Stimulated activated CD8-positive, alpha-beta memory T cell treated with anti-CD3 and anti-CD28 coated beads, Interleukin-7, amount 100 ng/mL, for 1 hour (primary cell): ENCODE measurements around the gene NAT16.
"Not testable (repeated sequence)": the region's sequence is repeated elsewhere in the genome, so short reads cannot be mapped to it uniquely, and the experiment has no call there.

Source experiments
- DNase-seq, 2 donors: peaks; one replicate each; pipeline ENCODE4 v3.0.0-alpha.2; 2020; ENCODE audit warnings: low read depth in 2 of 2

Gene NAT16

DNA sequence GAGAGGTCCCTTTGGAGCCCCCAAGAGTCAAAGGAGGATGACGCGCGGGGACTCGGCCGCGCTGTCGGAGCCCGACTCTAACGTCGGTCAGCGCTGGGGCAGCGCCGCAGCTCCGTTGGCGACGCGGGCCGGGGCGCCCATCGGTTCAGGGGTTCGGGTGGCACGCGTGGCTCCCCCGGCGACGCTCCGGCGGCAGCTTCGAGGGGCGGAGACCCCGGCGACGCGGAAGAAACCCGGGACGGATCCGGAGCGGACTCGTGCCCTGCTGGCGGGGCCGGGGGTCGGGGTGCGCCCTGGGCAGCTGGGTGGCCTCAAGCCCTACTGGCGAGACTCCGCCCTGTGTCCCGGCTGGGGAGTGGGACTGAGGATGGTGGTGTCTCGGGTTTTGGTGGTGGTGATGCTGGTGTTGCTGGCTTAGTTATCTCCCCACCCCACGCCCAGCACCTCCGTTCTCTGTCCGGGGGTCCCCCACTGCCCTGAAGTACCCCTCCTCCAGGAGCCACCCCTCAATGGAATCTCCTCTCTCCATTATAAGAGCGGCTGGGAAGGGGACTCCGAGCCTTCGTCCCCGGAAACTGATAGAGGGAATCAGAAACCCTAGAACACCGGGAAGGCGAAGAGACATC lies at the start of gene NAT16:
TSS of gene NAT16 (minus strand) at position 164 of the 626 bp plus-strand sequence. CDS start 5,486 bp downstream, outside the sequence.
- no peak for DNase-seq

DNA sequence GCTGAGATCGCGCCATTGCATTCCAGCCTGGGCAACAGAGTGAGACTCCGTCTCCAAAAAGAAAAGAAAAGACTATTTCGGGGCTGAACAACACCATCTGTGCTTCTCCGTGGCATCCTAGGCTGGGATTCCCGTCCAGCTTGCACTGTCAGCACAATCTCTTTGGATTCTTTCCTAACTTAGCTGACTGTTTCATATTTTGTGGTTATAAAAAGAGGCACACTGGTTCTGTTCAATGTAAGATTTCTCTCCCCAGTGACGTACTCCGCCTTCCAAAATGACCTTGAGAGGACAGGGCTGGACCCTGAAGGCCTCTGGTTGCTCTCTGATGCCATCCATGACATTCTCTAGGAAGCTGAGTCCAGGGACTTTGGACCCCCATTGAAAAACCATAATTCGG lies 46.6 kb upstream of the NAT16 start:
- no peak for DNase-seq

DNA sequence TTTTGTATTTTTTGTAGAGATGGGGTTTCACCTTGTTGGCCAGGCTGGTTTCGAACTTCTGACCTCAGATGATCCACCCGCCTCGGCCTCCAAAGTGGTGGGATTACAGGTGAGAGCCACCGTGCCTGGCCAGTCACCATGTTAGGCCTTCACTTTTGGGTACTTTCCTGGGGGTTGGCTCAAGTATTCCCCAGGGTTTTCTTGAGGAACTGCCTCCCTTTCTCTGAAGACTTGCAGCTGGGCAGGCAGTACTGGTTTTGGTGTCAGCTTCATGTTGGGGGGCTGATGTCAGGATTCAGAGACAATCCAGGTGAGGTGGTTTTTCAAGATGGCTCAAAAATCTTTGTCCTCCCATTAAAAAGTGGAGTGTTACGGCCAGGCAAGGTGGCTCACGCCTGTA lies 45.6 kb upstream of the NAT16 start:
- no peak for DNase-seq

- DNase-seq, result no peak
Observed at GRCh38 chr7:101223528-101223927, 43.4 kb upstream of the NAT16 start.

DNA sequence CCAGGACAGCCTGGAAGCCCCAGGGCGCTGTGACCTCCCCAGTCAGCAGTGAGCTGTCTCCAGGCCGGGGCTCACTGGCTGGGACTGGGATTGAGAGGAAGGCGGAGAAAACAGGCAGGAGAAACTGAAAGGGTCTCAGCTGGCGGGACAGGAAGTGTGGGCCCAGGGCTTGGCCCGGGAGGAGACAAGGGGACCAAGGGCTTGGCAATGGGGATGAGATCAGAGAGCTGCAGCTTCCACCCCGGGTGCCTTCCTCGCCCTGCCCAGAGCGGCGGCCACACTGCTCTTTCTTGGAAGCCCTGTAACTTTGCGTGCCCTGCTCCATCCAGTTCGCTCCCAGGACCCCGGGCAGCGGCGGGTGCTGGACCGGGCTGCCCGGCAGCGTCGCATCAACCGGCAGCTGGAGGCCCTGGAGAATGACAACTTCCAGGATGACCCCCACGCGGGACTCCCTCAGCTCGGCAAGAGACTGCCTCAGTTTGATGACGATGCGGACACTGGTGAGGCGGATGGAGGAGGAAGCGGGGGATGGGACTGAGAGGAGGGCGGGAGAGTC lies 42.3 kb upstream of the NAT16 start:
- DNase-seq, result no peak

DNA sequence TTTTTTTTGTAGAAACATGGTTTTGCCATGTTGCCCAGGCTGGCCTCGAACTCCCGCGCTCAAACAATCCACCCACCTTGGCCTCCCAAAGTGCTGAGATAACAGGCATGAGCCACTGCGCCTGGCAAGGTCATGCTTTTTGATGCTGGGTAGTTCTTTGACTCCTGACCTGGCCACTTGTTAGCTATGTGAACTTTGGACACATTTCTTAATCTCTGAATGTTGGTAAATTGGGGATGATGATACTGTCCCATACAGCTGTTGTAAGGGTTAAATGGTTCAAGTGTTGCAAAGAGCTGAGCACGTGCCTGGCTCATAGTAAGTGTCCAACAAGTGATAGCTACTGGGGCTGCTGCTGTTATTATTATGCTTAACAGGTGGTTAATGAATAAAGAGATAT lies 40.2 kb upstream of the NAT16 start:
- no peak for DNase-seq

DNA sequence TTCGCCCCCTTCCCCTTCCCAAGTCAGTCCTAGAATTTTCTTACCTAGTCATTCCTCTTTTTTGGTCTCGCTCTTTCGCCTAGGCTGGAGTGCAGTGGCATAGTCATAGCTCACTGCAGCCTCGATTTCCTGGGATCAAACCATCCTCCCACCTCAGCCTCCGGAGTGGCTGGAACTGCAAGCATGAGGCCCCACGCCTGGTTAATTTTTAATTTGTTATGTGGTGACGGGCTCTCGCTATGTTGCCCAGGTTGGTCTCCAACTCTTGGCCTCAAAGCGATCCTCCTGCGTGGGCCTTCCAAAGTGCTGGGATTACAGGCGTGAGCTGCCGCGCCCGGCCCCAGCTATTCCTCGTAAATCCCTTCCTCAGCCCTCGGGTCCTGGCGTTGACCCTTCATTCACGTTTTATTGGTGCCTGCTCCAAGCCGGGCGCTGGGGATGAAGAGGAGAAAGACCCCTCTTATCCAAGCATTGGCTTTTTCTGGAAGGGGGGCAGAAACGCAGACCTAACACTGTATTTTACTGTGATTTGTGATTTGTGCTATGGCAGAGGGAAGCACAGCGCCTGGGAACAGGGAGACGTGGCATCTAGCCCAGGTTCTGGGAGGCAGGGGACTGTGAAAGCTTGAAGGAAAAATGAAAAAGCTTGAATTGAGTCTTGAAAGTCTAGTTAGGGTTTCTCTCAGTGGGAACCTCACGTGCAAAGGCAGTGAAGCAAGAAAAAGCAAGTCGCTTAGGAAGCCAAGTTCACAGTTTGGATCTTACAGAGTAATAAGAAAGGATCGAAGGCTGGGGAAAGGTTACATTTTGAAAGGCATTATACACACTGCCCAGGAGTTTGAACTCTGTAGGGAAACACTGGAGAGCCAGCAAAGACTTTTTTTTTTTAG lies 38.4 kb upstream of the NAT16 start:
- DNase-seq, result no peak

- peak; percentile 90 to 95 for DNase-seq
Observed at GRCh38 chr7:101217388-101218235, 37.5 kb upstream of the NAT16 start, which contains the start of the genes PLOD3 and ZNHIT1. PLOD3 (minus strand) TSS chr7:101217581; CDS start chr7:101217274, 307 bp downstream. ZNHIT1 (plus strand) TSS chr7:101218165; CDS start chr7:101218196, 31 bp downstream.

DNA sequence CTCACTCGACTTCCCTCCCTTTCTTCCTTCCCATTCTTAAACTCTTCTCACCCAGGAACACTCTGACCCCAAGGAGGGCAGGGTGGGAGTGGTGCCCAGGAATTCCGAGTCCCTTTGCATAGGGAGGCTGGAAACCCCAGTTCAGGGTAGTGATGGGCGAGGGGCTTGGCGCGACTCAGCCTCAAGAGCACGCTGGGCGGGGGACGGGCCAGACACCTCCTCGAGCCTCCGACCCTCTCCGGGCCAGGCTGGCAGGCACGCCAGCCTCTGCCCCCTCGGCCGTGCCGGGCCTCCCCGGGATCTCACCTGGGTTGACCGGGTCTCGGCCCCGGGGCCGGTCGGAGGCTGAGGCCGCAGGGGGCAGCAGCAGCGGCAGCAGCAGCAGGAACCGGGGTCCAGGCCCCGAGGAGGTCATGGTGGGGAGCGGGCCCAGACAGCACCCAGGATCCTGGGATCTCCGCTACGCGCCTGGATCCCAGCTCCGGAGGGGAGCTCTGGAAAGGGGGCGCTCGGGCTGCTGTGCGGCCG lies 36.8 kb upstream of the NAT16 start:
- DNase-seq, result no peak

- DNase-seq, result no peak
Observed at GRCh38 chr7:101216001-101216859, 36.1 kb upstream of the NAT16 start.

DNA sequence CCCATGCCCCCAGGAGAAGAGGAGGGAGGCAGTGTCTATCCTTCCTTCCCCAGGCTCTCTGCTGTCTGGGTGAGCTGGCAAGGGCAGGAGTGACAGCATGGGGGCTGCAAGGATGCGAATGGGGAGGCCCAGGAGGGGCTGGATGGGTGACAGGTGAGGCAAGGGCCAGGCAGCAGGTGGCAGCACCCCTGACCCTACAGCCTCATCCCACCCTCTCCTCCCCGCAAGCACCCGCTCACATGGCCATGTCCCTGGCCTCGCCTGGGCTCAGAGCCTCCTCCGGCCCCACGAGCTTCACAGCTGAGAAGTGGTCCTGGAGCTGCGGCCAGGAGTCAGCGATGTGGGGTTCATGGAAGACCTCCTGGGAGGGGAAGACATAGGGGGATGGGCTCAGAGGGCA lies 31.9 kb upstream of the NAT16 start:
- no peak for DNase-seq

DNA sequence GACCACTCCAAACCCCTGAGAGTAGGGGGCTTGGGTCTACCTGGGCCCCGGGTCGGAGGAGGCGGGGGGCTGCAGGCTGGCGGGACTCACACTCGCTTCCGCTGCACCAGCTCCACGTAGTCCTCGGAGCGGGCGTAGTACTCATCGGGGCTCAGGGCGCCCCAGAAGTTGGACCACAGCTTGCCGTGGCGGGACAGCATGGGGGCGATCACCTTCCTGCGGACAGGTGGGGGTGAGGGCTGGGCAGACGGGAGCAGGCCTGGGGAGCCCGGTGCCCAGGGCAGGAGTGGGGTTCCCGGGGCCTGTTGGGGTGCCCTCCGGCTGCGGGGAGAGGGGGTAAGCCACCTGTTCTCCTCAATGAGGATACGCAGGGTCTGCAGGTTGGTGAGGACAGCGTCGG lies 31.4 kb upstream of the NAT16 start:
- DNase-seq, result no peak

DNA sequence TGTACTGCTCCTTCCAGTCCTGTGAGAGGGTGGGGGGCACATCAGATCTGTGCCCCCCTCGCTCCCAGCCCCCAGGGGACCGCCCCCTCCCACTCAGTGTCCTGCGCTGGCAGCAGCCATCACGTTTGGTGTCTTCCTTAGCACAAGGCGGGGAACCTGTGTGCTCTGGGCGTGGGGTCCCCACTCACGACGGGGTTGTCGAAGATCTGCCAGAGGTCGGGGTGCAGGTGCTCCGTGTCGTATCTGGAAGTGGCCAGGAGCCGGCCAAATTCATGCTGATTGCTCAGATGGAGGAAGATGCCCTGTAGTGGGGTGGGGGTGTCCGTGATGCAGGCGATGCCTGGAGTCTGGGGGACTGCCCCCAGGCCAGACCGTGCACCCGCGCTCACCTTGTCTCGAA lies 30.1 kb upstream of the NAT16 start:
- no peak for DNase-seq

DNA sequence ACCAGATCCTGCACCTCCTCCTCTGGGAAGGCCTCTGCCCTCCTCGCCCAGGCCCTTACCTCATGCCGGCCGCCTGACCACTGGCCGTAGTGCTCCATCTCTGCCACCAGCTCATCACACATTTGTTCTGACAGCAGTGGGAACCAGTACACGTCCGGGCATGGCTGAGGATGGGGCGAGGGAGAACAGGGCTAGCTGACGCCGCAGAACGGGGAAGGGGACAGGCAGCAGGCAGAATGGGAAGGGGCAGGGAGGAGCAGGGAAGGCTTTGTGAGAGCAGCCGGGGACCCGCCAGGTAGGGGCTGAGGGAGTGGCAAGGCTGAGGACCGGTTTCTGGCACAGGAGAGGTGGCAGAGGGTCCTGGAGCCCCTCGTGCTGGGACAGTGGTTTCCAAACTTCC lies 28.7 kb upstream of the NAT16 start:
- DNase-seq, result no peak

DNA sequence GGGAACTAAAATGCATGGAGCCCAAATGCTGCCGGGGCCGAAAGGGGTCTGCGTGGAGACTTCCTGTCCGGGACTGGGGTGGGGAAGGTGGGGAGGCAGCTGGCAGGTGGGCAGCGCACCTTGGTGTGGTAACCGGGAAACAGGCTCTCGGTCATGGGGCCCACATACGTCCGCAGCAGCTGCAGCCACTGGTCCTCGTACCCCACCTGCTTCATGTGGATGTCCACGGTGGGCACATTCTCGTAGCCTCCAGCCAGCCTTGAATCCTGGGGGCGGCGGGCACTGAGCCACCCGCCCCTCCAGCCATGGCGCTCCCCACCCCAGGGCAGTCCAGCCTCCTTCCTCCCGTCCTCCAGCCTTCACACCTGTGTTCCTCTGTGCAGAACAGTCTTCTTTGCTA lies 27.4 kb upstream of the NAT16 start:
- DNase-seq, result no peak

GRCh38 chr7:101206665-101207042 lies 26.6 kb upstream of the NAT16 start:
- no peak for DNase-seq

DNA sequence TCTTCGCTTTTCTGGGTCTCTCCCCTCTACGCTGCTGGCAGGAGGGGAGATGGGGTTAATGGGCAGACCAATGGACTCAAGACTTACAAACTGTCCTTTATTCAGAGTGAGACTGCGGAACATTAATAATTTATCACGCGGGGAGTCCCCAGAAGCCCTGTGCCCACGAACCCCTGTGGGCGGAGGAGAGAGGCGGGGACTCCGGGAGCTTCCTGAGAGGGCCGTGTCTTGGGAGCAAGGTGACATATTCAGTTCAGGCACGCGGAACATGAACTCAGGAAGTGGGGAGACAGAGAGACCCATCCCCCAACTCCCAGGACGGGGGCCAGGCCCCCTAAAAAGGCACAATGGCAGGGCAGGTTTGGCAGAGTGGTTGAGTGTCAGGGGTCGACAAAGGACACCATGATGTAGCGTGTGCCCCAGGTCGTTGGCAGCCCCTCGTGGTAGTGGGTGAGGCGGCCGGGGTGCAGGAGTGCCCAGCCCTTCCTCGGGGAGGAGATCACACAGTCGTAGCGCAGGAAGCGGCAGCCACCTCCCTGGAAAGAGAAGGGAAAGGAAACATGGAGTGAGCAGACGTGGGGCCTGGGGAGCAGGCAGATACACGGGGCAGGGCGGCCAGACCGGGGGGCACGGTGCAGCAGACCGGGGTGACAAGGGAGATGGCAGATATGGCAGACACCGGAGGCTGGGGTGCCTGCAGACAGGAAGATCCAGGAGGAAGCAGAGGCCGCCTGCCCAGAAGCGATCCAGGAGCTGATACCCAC lies 26.0 kb upstream of the NAT16 start:
- no peak for DNase-seq

- DNase-seq, result not testable (repeated sequence)
Observed at GRCh38 chr7:101203740-101204738, 23.9 kb upstream of the NAT16 start.

DNA sequence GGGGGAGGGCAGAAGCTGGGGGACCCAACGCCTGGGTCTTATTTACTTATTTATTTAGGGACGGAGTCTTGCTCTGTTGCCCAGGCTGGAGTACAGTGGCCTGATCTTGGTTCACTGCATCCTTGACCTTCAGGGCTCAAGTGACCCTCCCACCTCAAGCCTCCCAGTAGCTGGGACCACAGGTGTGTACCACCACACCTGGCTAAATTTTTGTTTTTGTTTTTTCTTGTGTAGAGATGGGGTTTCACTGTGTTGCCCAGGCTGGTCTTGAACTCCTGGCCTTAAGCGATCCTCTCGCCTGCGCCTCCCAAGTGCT lies 22.5 kb upstream of the NAT16 start:
- DNase-seq, result no peak
